DMS114 treated with DMSO at 0.1 percent for 48 hours (cell line): ENCODE data around the gene HGF.

Experiments used
- DNase-seq: peaks from one replicate; lab custom pipeline; 2025; ENCODE audit not compliant: unreplicated experiment; lab: John Stamatoyannopoulos, UW

The HGF gene

GRCh38 chr7:81776948-81777630 lies 7.2 kb upstream of the HGF start:
- DNase-seq: no peak

GRCh38 chr7:81776161-81776560 lies 6.3 kb upstream of the HGF start:
- no peak for DNase-seq

GRCh38 chr7:81775560-81775959 lies 5.7 kb upstream of the HGF start:
- no peak for DNase-seq

- DNase-seq: no peak
Measured at GRCh38 chr7:81774551-81774950, 4.7 kb upstream of the HGF start.

- no peak for DNase-seq
Measured at GRCh38 chr7:81770728-81771223, 929 bp upstream of the HGF start.

GRCh38 chr7:81768951-81769778 lies 682 bp downstream of the HGF start:
- no peak for DNase-seq

- DNase-seq: no peak
Measured at GRCh38 chr7:81767926-81768325, 1.9 kb downstream of the HGF start.

- DNase-seq: no peak
Measured at GRCh38 chr7:81761821-81762220, 8.0 kb downstream of the HGF start.

GRCh38 chr7:81761031-81761430 lies 8.8 kb downstream of the HGF start:
- no peak for DNase-seq

- DNase-seq: no peak
Measured at GRCh38 chr7:81754918-81755696, 14.7 kb downstream of the HGF start.

GRCh38 chr7:81753392-81753791 lies 16.5 kb downstream of the HGF start:
- DNase-seq: no peak

- DNase-seq: no peak
Measured at GRCh38 chr7:81752318-81752714, 17.5 kb downstream of the HGF start.

- no peak for DNase-seq
Measured at GRCh38 chr7:81751619-81752317, 18.1 kb downstream of the HGF start.

- no peak for DNase-seq
Measured at GRCh38 chr7:81745637-81746036, 24.2 kb downstream of the HGF start.

- DNase-seq: no peak
Measured at GRCh38 chr7:81744389-81744788, 25.5 kb downstream of the HGF start.

- no peak for DNase-seq
Measured at GRCh38 chr7:81743665-81744064, 26.2 kb downstream of the HGF start.

GRCh38 chr7:81743201-81743600 lies 26.6 kb downstream of the HGF start:
- no peak for DNase-seq

- no peak for DNase-seq
Measured at GRCh38 chr7:81740403-81740802, 29.4 kb downstream of the HGF start.

- no peak for DNase-seq
Measured at GRCh38 chr7:81736091-81736490, 33.8 kb downstream of the HGF start.

- peak; percentile 55 for DNase-seq
Measured at GRCh38 chr7:81725812-81726127, 44.1 kb downstream of the HGF start.
